ENCODE results near the gene ITPRIP. TPM values are rescaled to one million over a fixed set of nuclear protein-coding genes. Genes with fewer than 3 reads are reported as not detected.

ITPRIP gene
- total RNA-seq, 4 donors from 2014 or later, result 28.0 to 44.2 (median 29.4) TPM

DNA sequence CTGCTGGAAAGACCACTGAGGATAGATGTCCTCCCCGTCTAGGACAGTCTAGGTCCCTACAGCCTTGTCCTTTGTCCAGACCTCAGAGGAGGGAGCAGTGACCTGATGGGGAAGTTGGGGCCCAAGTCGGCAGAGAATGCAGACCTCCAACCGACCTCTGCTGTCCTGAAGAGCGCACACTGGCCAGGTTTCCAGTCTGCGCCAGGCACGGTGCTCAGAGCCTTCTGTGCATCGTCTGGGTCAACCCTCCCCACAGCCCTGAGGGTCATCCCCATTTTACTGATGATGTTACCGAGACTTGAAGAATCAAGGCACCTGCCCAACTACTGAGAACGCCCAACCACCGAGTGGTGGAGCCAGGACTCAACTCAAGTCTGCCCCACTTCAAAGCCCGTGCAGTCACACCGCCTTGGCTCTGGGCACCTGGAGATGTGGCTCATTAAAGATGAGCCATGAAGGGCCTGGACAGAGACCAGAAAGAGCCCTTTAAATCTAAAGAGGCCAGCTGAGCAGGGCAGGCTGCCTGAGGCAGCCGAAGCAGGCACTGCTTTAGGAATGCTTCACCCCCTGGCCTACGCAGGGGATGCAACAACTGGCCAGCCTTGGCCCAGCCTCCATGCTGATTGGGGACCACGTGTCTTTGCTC is 4.4 kb downstream of the ITPRIP start:
- WGBS, 2 donors, result 60 to 68% methylated on average over 6 to 10 of the region's 15 CpGs
- no peaks in the 10 kb centered on the region for H3K36me3 ChIP-seq
- H3K27me3 ChIP-seq, result no peaks in the 10 kb centered on the region
- no peaks in the 10 kb centered on the region for H3K9me3 ChIP-seq
- H3K27ac ChIP-seq, result peak overlapping the region in 2 of 3 donors; percentile 98 to 99
- H3K4me1 ChIP-seq, result peaks cover 78 to 79% of the 10 kb centered on the region in 2 donors
- TF ChIP-seq POLR2A (IDR thresholded peaks at IDR 0.05), result peak in 1 of 2 donors; percentile 19
- TF ChIP-seq, protein P1, sequence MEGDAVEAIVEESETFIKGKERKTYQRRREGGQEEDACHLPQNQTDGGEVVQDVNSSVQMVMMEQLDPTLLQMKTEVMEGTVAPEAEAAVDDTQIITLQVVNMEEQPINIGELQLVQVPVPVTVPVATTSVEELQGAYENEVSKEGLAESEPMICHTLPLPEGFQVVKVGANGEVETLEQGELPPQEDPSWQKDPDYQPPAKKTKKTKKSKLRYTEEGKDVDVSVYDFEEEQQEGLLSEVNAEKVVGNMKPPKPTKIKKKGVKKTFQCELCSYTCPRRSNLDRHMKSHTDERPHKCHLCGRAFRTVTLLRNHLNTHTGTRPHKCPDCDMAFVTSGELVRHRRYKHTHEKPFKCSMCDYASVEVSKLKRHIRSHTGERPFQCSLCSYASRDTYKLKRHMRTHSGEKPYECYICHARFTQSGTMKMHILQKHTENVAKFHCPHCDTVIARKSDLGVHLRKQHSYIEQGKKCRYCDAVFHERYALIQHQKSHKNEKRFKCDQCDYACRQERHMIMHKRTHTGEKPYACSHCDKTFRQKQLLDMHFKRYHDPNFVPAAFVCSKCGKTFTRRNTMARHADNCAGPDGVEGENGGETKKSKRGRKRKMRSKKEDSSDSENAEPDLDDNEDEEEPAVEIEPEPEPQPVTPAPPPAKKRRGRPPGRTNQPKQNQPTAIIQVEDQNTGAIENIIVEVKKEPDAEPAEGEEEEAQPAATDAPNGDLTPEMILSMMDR (IDR thresholded peaks at IDR 0.05), result no peak
- H3K4me3 ChIP-seq (replicated peaks in 1 of 3), result no peak overlapping the region
- DNase-seq, result peak; percentile 64 to 78
- intact Hi-C loops (cut with DNase I), result no loop called here

DNA sequence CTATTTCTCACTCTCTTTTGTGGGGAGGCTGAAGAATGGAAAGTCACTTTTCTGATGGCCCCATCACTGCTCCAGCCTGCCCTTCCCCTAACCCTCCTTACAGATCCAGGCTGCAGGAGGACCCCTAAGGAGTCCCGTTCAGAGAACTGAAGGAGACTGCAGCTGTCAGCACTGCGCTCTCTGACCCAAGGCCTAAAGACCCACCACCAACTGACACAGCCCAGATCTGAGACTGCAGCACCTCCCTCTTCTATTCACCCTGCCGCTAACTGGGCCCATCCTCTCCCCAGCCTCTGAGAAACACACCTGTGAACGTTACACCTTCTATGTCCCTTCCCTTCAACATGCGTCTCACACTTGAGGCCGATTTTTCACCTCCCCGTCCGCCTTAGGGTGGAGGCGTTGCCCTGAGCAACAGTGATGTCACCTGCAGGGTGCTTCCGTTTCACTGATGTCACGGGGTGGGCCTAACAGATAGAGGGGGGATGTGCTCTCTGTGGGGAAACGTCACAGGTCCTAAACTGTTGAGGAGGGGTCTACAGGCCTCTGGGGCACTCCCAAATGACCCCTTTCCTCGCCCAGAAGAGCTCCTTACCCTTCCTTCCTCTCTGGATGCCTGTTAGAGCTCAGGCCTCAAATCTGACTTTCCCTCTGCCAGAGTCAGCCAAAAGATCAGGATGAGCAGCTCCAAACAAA is 5.1 kb downstream of the ITPRIP start:
- no peak for DNase-seq
- Histone ChIP-seq H3K9me3 (no peaks in the 10 kb centered on the region), H3K27ac (peak overlapping the region in 2 of 3 donors; percentile 98 to 99), H3K27me3 (no peaks in the 10 kb centered on the region), H3K36me3 (no peaks in the 10 kb centered on the region), H3K4me3 (replicated peaks in 1 of 3) (no peak overlapping the region), H3K4me1 (peaks cover 85 to 86% of the 10 kb centered on the region in 2 donors)
- no peak for TF ChIP-seq POLR2A (IDR thresholded peaks at IDR 0.05)
- TF ChIP-seq, protein P1 (IDR thresholded peaks at IDR 0.05), result no peak
- intact Hi-C loops (cut with DNase I), result no loop called here
- 81 to 83% methylated on average over 12 to 13 of the region's 13 CpGs for WGBS, 2 donors

DNA sequence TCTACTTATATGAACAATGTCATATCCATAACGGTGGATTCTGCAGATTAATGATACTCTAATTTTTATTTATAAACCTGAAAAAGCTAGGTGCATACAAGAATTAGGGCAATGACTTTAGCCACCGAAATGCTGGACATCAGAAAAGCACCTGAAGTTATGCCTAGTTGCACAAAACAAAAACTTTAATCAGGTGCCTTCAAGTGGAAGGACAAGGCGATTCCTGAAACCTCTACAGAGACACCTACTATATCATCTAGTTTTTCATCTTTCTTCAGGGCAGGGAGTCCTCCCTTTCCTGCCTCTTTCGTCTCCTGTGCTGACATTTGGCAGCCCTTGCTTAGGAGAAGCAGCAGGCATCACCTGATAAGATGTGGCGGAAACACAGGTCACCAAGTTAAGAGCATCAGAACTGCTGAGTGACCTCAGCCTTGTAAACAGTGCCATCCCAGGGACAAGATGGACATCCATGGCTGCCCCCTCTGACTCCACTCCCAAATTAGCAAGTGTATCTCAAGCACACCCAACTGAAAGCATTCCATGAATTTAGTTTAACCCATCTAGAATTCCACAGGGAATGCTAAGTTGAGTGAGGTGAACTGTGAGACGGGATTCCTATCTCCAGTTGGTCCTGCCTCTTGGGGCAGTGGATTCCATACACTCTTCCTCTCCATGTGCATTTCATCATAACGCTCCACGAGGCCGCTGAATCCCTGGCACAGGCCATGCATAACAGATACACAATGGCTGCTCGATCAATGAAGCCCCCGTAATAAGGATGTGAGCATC is 5.8 kb downstream of the ITPRIP start:
- Histone ChIP-seq H3K9me3 (no peaks in the 10 kb centered on the region), H3K36me3 (no peaks in the 10 kb centered on the region), H3K4me1 (peaks cover 92 to 93% of the 10 kb centered on the region in 2 donors), H3K4me3 (replicated peaks in 1 of 3) (no peak overlapping the region), H3K27ac (peak overlapping the region; percentile 66 to 99 (median 98)), H3K27me3 (no peaks in the 10 kb centered on the region)
- intact Hi-C loops (cut with DNase I), result no loop called here
- no peak for DNase-seq
- TF ChIP-seq, protein P1 (IDR thresholded peaks at IDR 0.05), result no peak
- 88 to 89% methylated on average over 11 of the region's 11 CpGs for WGBS, 2 donors

DNA sequence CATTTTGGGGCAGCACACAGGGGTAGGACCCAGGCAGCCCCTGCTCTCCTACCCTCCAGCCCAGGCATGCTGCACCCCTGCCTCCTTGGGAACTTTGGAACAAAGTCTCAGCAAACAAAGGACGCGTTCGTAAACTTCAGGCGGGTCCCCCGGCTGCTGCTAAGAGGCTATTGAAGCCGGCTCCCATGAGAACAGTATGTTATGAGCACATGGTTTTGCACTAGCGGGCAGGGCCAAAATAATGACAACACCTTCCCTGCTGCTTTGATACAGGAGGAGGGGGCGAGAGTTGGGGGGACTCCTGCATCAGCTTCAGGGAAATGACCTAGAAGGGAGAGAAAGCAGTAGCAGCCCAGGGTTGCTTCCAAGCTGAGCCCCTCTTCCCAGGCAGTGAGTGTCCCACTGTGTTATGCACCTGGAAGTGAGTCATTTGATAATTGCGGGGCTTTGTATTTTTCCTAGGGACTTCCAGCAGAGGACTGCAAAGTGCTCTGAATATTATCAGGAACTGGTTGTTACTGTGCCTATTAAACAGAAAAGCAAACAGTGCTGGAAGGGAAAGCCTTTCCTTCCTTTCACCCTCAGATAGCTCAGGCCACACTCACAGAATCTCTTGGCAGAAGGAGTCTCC is 6.9 kb downstream of the ITPRIP start:
- no peaks in the 10 kb centered on the region for H3K9me3 ChIP-seq
- peak overlapping the region; percentile 66 to 99 (median 98) for H3K27ac ChIP-seq
- no peaks in the 10 kb centered on the region for H3K27me3 ChIP-seq
- no peak overlapping the region for H3K4me3 ChIP-seq (replicated peaks in 1 of 3)
- 6 to 20% methylated on average over 9 of the region's 9 CpGs for WGBS, 2 donors
- TF ChIP-seq, protein P1 (IDR thresholded peaks at IDR 0.05), result no peak
- TF ChIP-seq POLR2A (IDR thresholded peaks at IDR 0.05), result peak in 1 of 2 donors; percentile 46
- DNase-seq, result peak; percentile 78 to 79
- intact Hi-C loops (cut with DNase I), result no loop called here
- no peaks in the 10 kb centered on the region for H3K36me3 ChIP-seq
- peaks cover 100% of the 10 kb centered on the region in 2 donors for H3K4me1 ChIP-seq
